Measurements from ENCODE around the gene FXYD1.

FXYD1 gene

GRCh38 chr19:35108730-35109129, 29.9 kb upstream of the FXYD1 start:
- no peak for DNase-seq (ENCODE audit: low read depth, low spot score)
- no peak for TF ChIP-seq CTCF (IDR thresholded peaks at IDR 0.05; ENCODE audit: low read depth, low read length)
- in situ Hi-C loops (cut with HindIII; ENCODE audit: low sequenced_read_pairs) = no loop called here
- no peak overlapping the region for H3K4me3 ChIP-seq (ENCODE audit: low read depth, low read length)

GRCh38 chr19:35109395-35110112, 29.1 kb upstream of the FXYD1 start:
- no peak for TF ChIP-seq CTCF (IDR thresholded peaks at IDR 0.05; ENCODE audit: low read depth, low read length)
- in situ Hi-C loops (cut with HindIII; ENCODE audit: low sequenced_read_pairs) = no loop called here

DNA sequence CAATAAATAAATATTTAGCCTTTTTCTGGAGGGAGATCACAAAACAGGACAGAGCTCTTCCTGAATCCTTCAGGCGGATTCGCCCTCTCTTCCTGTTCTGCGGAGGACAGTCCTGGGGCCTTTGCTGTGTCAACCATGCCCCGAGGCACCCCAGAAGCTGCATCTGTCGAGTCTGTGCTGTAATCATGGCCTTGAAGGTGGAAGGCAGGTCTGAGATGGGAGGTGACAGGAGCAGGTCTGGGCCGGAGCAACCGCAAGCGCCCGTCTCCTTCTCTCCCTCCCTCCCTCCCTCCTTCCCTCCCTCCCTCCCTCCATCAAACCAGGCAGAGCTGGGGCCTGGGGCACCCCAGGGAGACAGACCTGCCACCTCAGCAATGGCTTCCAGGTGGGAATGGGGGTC, 27.6 kb upstream of the FXYD1 start:
- in situ Hi-C loops (cut with HindIII; ENCODE audit: low sequenced_read_pairs) = no loop called here
- DNase-seq (ENCODE audit: low read depth, low spot score) = no peak
- no peak for TF ChIP-seq CTCF (IDR thresholded peaks at IDR 0.05; ENCODE audit: low read depth, low read length)
- H3K4me3 ChIP-seq (ENCODE audit: low read depth, low read length) = no peak overlapping the region

More at GRCh38 chr19:35109395-35110112, 29.1 kb upstream of the FXYD1 start:
- no peak for DNase-seq (ENCODE audit: low read depth, low spot score)
- no peak overlapping the region for H3K4me3 ChIP-seq (ENCODE audit: low read depth, low read length)

DNA sequence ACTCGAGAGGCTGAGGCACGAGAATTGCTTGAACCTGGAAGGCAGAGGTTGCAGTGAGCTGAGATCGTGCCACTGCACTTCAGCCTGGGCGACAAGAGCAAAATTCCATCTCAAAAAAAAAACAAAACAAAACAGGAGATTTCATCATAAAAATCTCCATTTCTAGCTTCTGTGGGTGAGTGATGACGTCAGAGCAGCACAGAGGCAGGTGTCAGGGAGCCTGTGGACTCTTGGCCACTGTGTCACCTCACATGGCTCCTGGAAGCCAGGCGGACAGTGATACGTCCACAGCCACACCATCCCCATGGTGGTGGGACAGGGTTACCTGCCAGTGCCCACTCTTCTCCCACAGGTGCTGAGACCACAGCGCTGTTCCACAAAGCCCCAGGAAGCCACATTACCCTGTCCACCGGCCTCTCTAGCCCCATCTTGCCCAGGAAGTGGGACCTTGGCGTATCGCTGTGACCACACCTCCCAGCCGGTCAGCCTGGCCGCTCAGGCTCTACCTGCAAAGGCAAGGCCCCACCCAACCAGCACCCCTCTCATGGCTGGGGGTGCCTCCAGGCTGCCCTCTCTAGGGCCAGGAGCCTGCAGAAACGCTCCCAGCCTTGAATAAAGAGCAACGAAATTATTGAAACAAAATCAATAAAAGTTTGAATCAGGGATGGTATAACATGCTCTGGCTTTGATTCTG, 25.5 kb upstream of the FXYD1 start:
- TF ChIP-seq CTCF (IDR thresholded peaks at IDR 0.05; ENCODE audit: low read depth, low read length) = no peak
- no peak overlapping the region for H3K4me3 ChIP-seq (ENCODE audit: low read depth, low read length)
- in situ Hi-C loops (cut with HindIII; ENCODE audit: low sequenced_read_pairs) = no loop called here
- DNase-seq (ENCODE audit: low read depth, low spot score) = no peak

- in situ Hi-C loops (cut with HindIII; ENCODE audit: low sequenced_read_pairs) = no loop called here
- TF ChIP-seq CTCF (IDR thresholded peaks at IDR 0.05; ENCODE audit: low read depth, low read length) = peak; percentile 99
- H3K4me3 ChIP-seq (ENCODE audit: low read depth, low read length) = no peak overlapping the region
- peak; percentile 45 for DNase-seq (ENCODE audit: low read depth, low spot score)
Observed at GRCh38 chr19:35114353-35115176, 24.1 kb upstream of the FXYD1 start.

- no peak for TF ChIP-seq CTCF (IDR thresholded peaks at IDR 0.05; ENCODE audit: low read depth, low read length)
- H3K4me3 ChIP-seq (ENCODE audit: low read depth, low read length) = no peak within 1 kb of the TSS
- no peak for DNase-seq (ENCODE audit: low read depth, low spot score)
- in situ Hi-C loops (cut with HindIII; ENCODE audit: low sequenced_read_pairs) = no loop called here
Observed at GRCh38 chr19:35115177-35115951, 23.3 kb upstream of the FXYD1 start, which contains the start of gene FXYD3. TSS of gene FXYD3 (plus strand) at chr19:35115823. CDS start at chr19:35119377, 3,554 bp downstream.

All from astrocyte of the spinal cord (primary cell).